A549 treated with GW870086 at 1 μM for 4 hours (cell line): ENCODE results near the gene OR52N2. TPM values are rescaled to one million over a fixed set of nuclear protein-coding genes. Genes with fewer than 3 reads are reported as not detected.

ENCODE experiments used
- total RNA-seq: library from RNA; stranded (reverse); fragments of 200-300 nt; extraction: Qiagen RNA extraction; gene quantifications from 5 replicates; pipeline ENCODE4 v1.2.3, GENCODE V29; 2022; ENCODE audit warnings: low read depth

Gene OR52N2
- total RNA-seq, result not detected in 5 replicates

GRCh38 chr11:5808500-5809121 is at the start of gene OR52N2:
TSS of gene OR52N2 (plus strand) at chr11:5808924. CDS start at chr11:5820336, 11,412 bp downstream.

GRCh38 chr11:5783255-5783654 is 25.5 kb upstream of the OR52N2 start, which contains the start of gene OR52N5:
TSS of gene OR52N5 (minus strand) at chr11:5783355. CDS start at chr11:5778634, 4,721 bp downstream.

GRCh38 chr11:5791165-5791564 is 17.6 kb upstream of the OR52N2 start, which contains the start of gene OR52N1:
TSS of gene OR52N1 (minus strand) at chr11:5791265. CDS start at chr11:5788816, 2,449 bp downstream.

GRCh38 chr11:5841797-5842196 is 33.1 kb downstream of the OR52N2 start, which contains the start of gene OR52E6:
TSS of gene OR52E6 (minus strand) at chr11:5841897. CDS start at chr11:5841897, 0 bp downstream.

GRCh38 chr11:5857590-5857989 is 48.9 kb downstream of the OR52N2 start, which contains the start of gene OR52E8:
TSS of gene OR52E8 (minus strand) at chr11:5857690. CDS start at chr11:5857690, 0 bp downstream.

Other genes starting within 250 kb of the OR52N2 start
- not detected in 5 replicates for gene OR52B6, start 228.0 kb upstream of the OR52N2 start, total RNA-seq
- gene TRIM6, start 212.3 kb upstream of the OR52N2 start, total RNA-seq, result 8.9 to 12.0 TPM (median 10.2 TPM) in 5 replicates
- gene TRIM34, start 183.9 kb upstream of the OR52N2 start, total RNA-seq, result 2.6 to 4.0 TPM (median 3.6 TPM) in 5 replicates
- gene TRIM5, start 123.8 kb upstream of the OR52N2 start, total RNA-seq, result 10.2 to 10.9 TPM (median 10.8 TPM) in 5 replicates
- gene TRIM22, start 119.1 kb upstream of the OR52N2 start, total RNA-seq, result 0.58 to 2.2 TPM (median 0.89 TPM) in 5 replicates
- gene OR56B1, start 72.5 kb upstream of the OR52N2 start, total RNA-seq, result not detected in 5 replicates
- gene OR52N4, start 54.7 kb upstream of the OR52N2 start, total RNA-seq, result not detected in 5 replicates
- not detected in 5 replicates for gene OR52N5, start 25.6 kb upstream of the OR52N2 start, total RNA-seq
- not detected in 5 replicates for gene OR52N1, start 17.7 kb upstream of the OR52N2 start, total RNA-seq
- not detected in 5 replicates for gene OR52E6, start 33.0 kb downstream of the OR52N2 start, total RNA-seq
- not detected in 5 replicates for gene OR52E8, start 48.8 kb downstream of the OR52N2 start, total RNA-seq
- not detected in 5 replicates for gene OR52E4, start 71.7 kb downstream of the OR52N2 start, total RNA-seq
- not detected in 5 replicates for gene OR52E5, start 84.3 kb downstream of the OR52N2 start, total RNA-seq
- gene OR56A3, start 133.3 kb downstream of the OR52N2 start, total RNA-seq, result not detected in 5 replicates
- gene OR56A5, start 159.6 kb downstream of the OR52N2 start, total RNA-seq, result not detected in 5 replicates
- not detected in 5 replicates for gene OR52L1, start 178.1 kb downstream of the OR52N2 start, total RNA-seq
- not detected in 5 replicates for gene OR56A4, start 198.0 kb downstream of the OR52N2 start, total RNA-seq
- not detected in 5 replicates for gene OR56A1, start 221.8 kb downstream of the OR52N2 start, total RNA-seq